ENCODE results near the gene SETD9. TPM values are rescaled to one million over a fixed set of nuclear protein-coding genes. Genes with fewer than 3 reads are reported as not detected.

SETD9 gene
- total RNA-seq, 1 donor from 2014 or later = 12.2 TPM

DNA sequence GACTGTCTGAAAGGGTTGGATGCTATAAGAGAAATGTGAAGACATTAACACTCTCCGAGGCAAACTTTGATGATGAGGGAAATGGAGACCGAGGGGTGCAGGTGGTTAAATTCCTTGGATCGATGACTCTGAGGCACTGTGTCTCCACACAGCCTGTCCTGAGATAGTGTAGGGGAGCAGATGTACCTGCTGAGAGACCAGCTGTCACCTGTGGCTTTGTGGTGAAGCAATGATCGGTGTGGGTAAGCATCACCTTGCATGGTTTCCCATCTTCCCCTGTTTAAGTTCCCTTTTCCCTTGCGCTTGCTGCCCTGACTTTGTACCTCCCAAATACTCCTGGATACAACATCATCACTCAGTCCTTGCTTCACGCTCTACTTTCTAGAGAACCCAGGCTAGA lies 52.4 kb downstream of the SETD9 start:
- H3K36me3 ChIP-seq (ENCODE audit: insufficient read depth, low read length) = no peaks in the 10 kb centered on the region
- peaks cover 2% of the 10 kb centered on the region for H3K36me3 Mint-ChIP-seq (ENCODE audit: low read depth, unreplicated experiment)
- H3K4me3 Mint-ChIP-seq (ENCODE audit: unreplicated experiment) = no peak overlapping the region
- H2AFZ ChIP-seq (ENCODE audit: low read depth, low read length) = no peak overlapping the region
- H3K4me1 ChIP-seq (ENCODE audit: insufficient read depth, low read length) = no peaks in the 10 kb centered on the region
- H3K27ac ChIP-seq (ENCODE audit: low read depth, low read length) = no peak overlapping the region
- peaks cover 13% of the 10 kb centered on the region for H3K27me3 ChIP-seq (ENCODE audit: insufficient read depth, low read length)
- no peak overlapping the region for H3K4me3 ChIP-seq (ENCODE audit: insufficient read depth, low read depth, low read length)
- H3K27me3 Mint-ChIP-seq (ENCODE audit: low read depth, unreplicated experiment) = peaks cover 29% of the 10 kb centered on the region
- H3K4me1 Mint-ChIP-seq (ENCODE audit: low read depth, unreplicated experiment) = no peaks in the 10 kb centered on the region
- FAIRE-seq = no peak
- no peak overlapping the region for H3K4me2 ChIP-seq (ENCODE audit: low read length)
- H3K9ac ChIP-seq (ENCODE audit: low read length) = no peak overlapping the region
- H4K20me1 ChIP-seq (ENCODE audit: insufficient read depth, low read length) = no peaks in the 10 kb centered on the region
- H3K9me3 ChIP-seq (ENCODE audit: insufficient read depth, low read depth, low read length) = no peaks in the 10 kb centered on the region
- no peaks in the 10 kb centered on the region for H3K79me2 ChIP-seq (ENCODE audit: insufficient read depth, low read length)
- TF ChIP-seq EZH2 (IDR thresholded peaks at IDR 0.05; ENCODE audit: insufficient read depth, low read length) (no peak), CTCF (IDR thresholded peaks at IDR 0.05; ENCODE audit: insufficient read depth, low read depth, low read length) (no peak)
- no peak overlapping the region for H3K27ac Mint-ChIP-seq (ENCODE audit: unreplicated experiment)
- DNase-seq (ENCODE audit: low read depth) = no peak
- no peaks in the 10 kb centered on the region for H3K9me3 Mint-ChIP-seq (ENCODE audit: unreplicated experiment)

GRCh38 chr5:56962286-56962685 lies 52.9 kb downstream of the SETD9 start:
- no peak overlapping the region for H3K27ac ChIP-seq (ENCODE audit: low read depth, low read length)
- TF ChIP-seq EZH2 (IDR thresholded peaks at IDR 0.05; ENCODE audit: insufficient read depth, low read length) (no peak), CTCF (IDR thresholded peaks at IDR 0.05; ENCODE audit: insufficient read depth, low read depth, low read length) (no peak)
- Mint-ChIP-seq H3K36me3 (ENCODE audit: low read depth, unreplicated experiment) (peaks cover 2% of the 10 kb centered on the region), H3K9me3 (ENCODE audit: unreplicated experiment) (no peaks in the 10 kb centered on the region), H3K4me3 (ENCODE audit: unreplicated experiment) (no peak overlapping the region), H3K27me3 (ENCODE audit: low read depth, unreplicated experiment) (peaks cover 30% of the 10 kb centered on the region), H3K27ac (ENCODE audit: unreplicated experiment) (no peak overlapping the region), H3K4me1 (ENCODE audit: low read depth, unreplicated experiment) (no peaks in the 10 kb centered on the region)
- no peak overlapping the region for H2AFZ ChIP-seq (ENCODE audit: low read depth, low read length)
- H3K9ac ChIP-seq (ENCODE audit: low read length) = no peak overlapping the region
- DNase-seq (ENCODE audit: low read depth) (no peak), FAIRE-seq (no peak)
- no peaks in the 10 kb centered on the region for H4K20me1 ChIP-seq (ENCODE audit: insufficient read depth, low read length)
- H3K4me2 ChIP-seq (ENCODE audit: low read length) = no peak overlapping the region
- no peaks in the 10 kb centered on the region for H3K4me1 ChIP-seq (ENCODE audit: insufficient read depth, low read length)
- no peaks in the 10 kb centered on the region for H3K79me2 ChIP-seq (ENCODE audit: insufficient read depth, low read length)
- no peaks in the 10 kb centered on the region for H3K36me3 ChIP-seq (ENCODE audit: insufficient read depth, low read length)
- H3K9me3 ChIP-seq (ENCODE audit: insufficient read depth, low read depth, low read length) = no peaks in the 10 kb centered on the region
- H3K27me3 ChIP-seq (ENCODE audit: insufficient read depth, low read length) = peaks cover 13% of the 10 kb centered on the region
- H3K4me3 ChIP-seq (ENCODE audit: insufficient read depth, low read depth, low read length) = no peak overlapping the region

DNA sequence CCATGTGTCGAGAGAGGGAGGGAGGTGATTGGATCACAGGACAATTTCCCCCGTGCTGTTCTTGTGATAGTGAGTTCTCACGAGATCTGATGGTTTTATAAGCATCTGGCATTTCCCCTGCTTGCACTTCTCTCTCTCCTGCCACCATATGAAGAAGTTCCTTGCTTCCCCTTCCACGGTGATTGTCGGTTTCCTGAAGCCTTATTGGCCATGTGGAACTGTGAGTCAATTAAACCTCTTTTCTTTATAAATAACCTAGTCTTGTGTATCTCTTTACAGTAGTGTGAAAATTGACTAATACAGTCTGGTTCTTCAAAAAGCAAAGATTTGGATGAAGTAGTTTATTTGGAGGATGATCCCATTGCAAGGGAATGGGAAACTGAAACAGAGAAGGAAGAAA lies 53.9 kb downstream of the SETD9 start:
- H3K27ac ChIP-seq (ENCODE audit: low read depth, low read length) = no peak overlapping the region
- peaks cover 9% of the 10 kb centered on the region for H3K27me3 ChIP-seq (ENCODE audit: insufficient read depth, low read length)
- no peak overlapping the region for H3K9ac ChIP-seq (ENCODE audit: low read length)
- H3K9me3 Mint-ChIP-seq (ENCODE audit: unreplicated experiment) = no peaks in the 10 kb centered on the region
- H3K4me1 ChIP-seq (ENCODE audit: insufficient read depth, low read length) = no peaks in the 10 kb centered on the region
- no peaks in the 10 kb centered on the region for H3K36me3 ChIP-seq (ENCODE audit: insufficient read depth, low read length)
- DNase-seq (ENCODE audit: low read depth) (no peak), FAIRE-seq (no peak)
- no peak overlapping the region for H3K27ac Mint-ChIP-seq (ENCODE audit: unreplicated experiment)
- H3K36me3 Mint-ChIP-seq (ENCODE audit: low read depth, unreplicated experiment) = peaks cover 2% of the 10 kb centered on the region
- H3K4me3 Mint-ChIP-seq (ENCODE audit: unreplicated experiment) = no peak overlapping the region
- peaks cover 31% of the 10 kb centered on the region for H3K27me3 Mint-ChIP-seq (ENCODE audit: low read depth, unreplicated experiment)
- H2AFZ ChIP-seq (ENCODE audit: low read depth, low read length) = no peak overlapping the region
- H3K4me3 ChIP-seq (ENCODE audit: insufficient read depth, low read depth, low read length) = no peak overlapping the region
- H3K4me1 Mint-ChIP-seq (ENCODE audit: low read depth, unreplicated experiment) = no peaks in the 10 kb centered on the region
- TF ChIP-seq EZH2 (IDR thresholded peaks at IDR 0.05; ENCODE audit: insufficient read depth, low read length) (no peak), CTCF (IDR thresholded peaks at IDR 0.05; ENCODE audit: insufficient read depth, low read depth, low read length) (no peak)
- H3K4me2 ChIP-seq (ENCODE audit: low read length) = no peak overlapping the region
- H3K79me2 ChIP-seq (ENCODE audit: insufficient read depth, low read length) = no peaks in the 10 kb centered on the region
- H3K9me3 ChIP-seq (ENCODE audit: insufficient read depth, low read depth, low read length) = no peaks in the 10 kb centered on the region
- no peaks in the 10 kb centered on the region for H4K20me1 ChIP-seq (ENCODE audit: insufficient read depth, low read length)

Data from astrocyte (in vitro differentiated cells and primary cell).